SK-N-SH (cell line): Measurements from ENCODE around the gene WDR41. TPM values are rescaled to one million over a fixed set of nuclear protein-coding genes. Genes with fewer than 3 reads are reported as not detected.

Experiments used
- CTCF ChIA-PET: fragments of 300-600, 350-600 bp; formaldehyde crosslinking; extraction: SDS; loops from one replicate; lab custom pipeline; 2021; lab: Yijun Ruan, JAX
- POLR2A ChIA-PET: fragments of 350-600 bp; sonication (Branson Sonifier 250); formaldehyde crosslinking; extraction: SDS; loops from one replicate; lab custom pipeline; 2020; ENCODE audit warnings: antibody characterized with exemption, inconsistent platforms; lab: Yijun Ruan, JAX
- DNase-seq: peaks from one replicate; pipeline ENCODE4 v3.0.0; 2012
- H2AFZ ChIP-seq: fragments of 200-600 bp; sonication (generic); 2 replicates; pipeline ENCODE4 v1.8.1; 2016; ENCODE audit warnings: antibody characterized with exemption, mild to moderate bottlenecking, low read depth
- H3F3A ChIP-seq: fragments of 200-600 bp; sonication (generic); replicated peaks from 2 replicates; pipeline ENCODE3; 2016; ENCODE audit warnings: antibody characterized with exemption, mild to moderate bottlenecking; ENCODE audit not compliant: insufficient read depth
- H3K27ac ChIP-seq, 2 experiments: fragments of 200-500 bp in 1 of 2; fragments of 200-600 bp in 1 of 2; sonication (Bioruptor generic) in 1 of 2; sonication (generic), shearing (Covaris generic) in 1 of 2; 2 replicates each; pipeline versions ENCODE4 v1.5.1 to v1.6.1; 2014 to 2016; ENCODE audit warnings: low read depth in 2 of 2, inconsistent platforms in 1 of 2, low read length in 1 of 2, mild to moderate bottlenecking in 1 of 2, mixed read lengths in 1 of 2
- H3K27me3 ChIP-seq: fragments of 200-600 bp; sonication (generic), shearing (Covaris generic); 2 replicates; pipeline ENCODE4 v1.6.1; 2016; ENCODE audit warnings: mixed run types; ENCODE audit not compliant: insufficient read depth
- H3K36me3 ChIP-seq, 2 experiments: fragments of 200-500 bp in 1 of 2; fragments of 200-600 bp in 1 of 2; sonication (Bioruptor generic) in 1 of 2; sonication (generic) in 1 of 2; replicated peaks in 1 of 2; 2 replicates each; pipeline versions ENCODE3 to v1.5.1; 2014 to 2016; ENCODE audit warnings: low read length in 1 of 2, mild to moderate bottlenecking in 1 of 2; ENCODE audit not compliant: insufficient read depth in 2 of 2, control insufficient read depth in 1 of 2
- H3K4me1 ChIP-seq, 2 experiments: fragments of 200-500 bp in 1 of 2; fragments of 200-600 bp in 1 of 2; sonication (Bioruptor generic) in 1 of 2; sonication (generic), shearing (Covaris generic) in 1 of 2; 2 replicates each; pipeline versions ENCODE4 v1.5.1 to v1.6.1; 2014 to 2016; ENCODE audit warnings: low read depth in 1 of 2, low read length in 1 of 2, mixed run types in 1 of 2; ENCODE audit not compliant: insufficient read depth in 2 of 2, control insufficient read depth in 1 of 2
- H3K4me2 ChIP-seq: fragments of 200-600 bp; sonication (generic), shearing (Covaris generic); 2 replicates; pipeline ENCODE4 v1.6.1; 2017; ENCODE audit warnings: mixed run types
- H3K4me3 ChIP-seq, 2 experiments: fragments of 200-500 bp in 1 of 2; fragments of 200-600 bp in 1 of 2; sonication (Bioruptor generic) in 1 of 2; sonication (generic), shearing (Covaris generic) in 1 of 2; 2 replicates each; pipeline versions ENCODE4 v1.5.1 to v1.8.1; 2014 to 2016; ENCODE audit warnings: low read depth in 2 of 2, inconsistent platforms in 1 of 2, low read length in 1 of 2, mild to moderate bottlenecking in 1 of 2, mixed read lengths in 1 of 2, moderate library complexity in 1 of 2
- H3K79me2 ChIP-seq: fragments of 200-600 bp; sonication (generic); 2 replicates; pipeline ENCODE4 v1.8.1; 2017; ENCODE audit warnings: mild to moderate bottlenecking; ENCODE audit not compliant: insufficient read depth
- H3K9ac ChIP-seq: fragments of 200-600 bp; sonication (generic); 2 replicates; pipeline ENCODE4 v1.6.1; 2017; ENCODE audit warnings: mixed run types
- H3K9me2 ChIP-seq: fragments of 200-600 bp; sonication (generic); 2 replicates; pipeline ENCODE4 v1.6.1; 2017; ENCODE audit warnings: mixed run types
- H3K9me3 ChIP-seq: fragments of 200-600 bp; sonication (generic); 2 replicates; pipeline ENCODE4 v1.6.1; 2017; ENCODE audit warnings: mixed run types, mild to moderate bottlenecking, moderate library complexity
- H4K20me1 ChIP-seq: fragments of 200-600 bp; sonication (generic); 2 replicates; pipeline ENCODE4 v1.6.1; 2017; ENCODE audit warnings: mild to moderate bottlenecking, mixed run types; ENCODE audit not compliant: insufficient read depth
- CTCF ChIP-seq: fragments of 200-600 bp; sonication (generic); IDR thresholded peaks from 2 replicates; pipeline ENCODE4 v1.6.1; 2017; ENCODE audit warnings: antibody characterized with exemption, mild to moderate bottlenecking, moderate library complexity
- ELF1 ChIP-seq: IDR thresholded peaks from 2 replicates; pipeline ENCODE4 v1.4.0; 2012
- FOSL2 ChIP-seq: IDR thresholded peaks from 2 replicates; pipeline ENCODE4 v1.4.0; 2012; ENCODE audit warnings: low read depth, mild to moderate bottlenecking, moderate library complexity, borderline replicate concordance
- FOXM1 ChIP-seq: IDR thresholded peaks from 2 replicates; pipeline ENCODE4 v1.4.0; 2012; ENCODE audit warnings: low read depth, mild to moderate bottlenecking
- GABPA ChIP-seq: IDR thresholded peaks from 2 replicates; pipeline ENCODE4 v1.4.0; 2012; ENCODE audit warnings: low read depth, mild to moderate bottlenecking
- GATA2 ChIP-seq: sonication (generic); formaldehyde crosslinking; IDR thresholded peaks from 2 replicates; pipeline ENCODE4 v1.5.0; 2020; ENCODE audit warnings: mild to moderate bottlenecking, missing genetic modification reagents
- NFIC ChIP-seq: IDR thresholded peaks from 2 replicates; pipeline ENCODE4 v1.4.0; 2012; ENCODE audit warnings: borderline replicate concordance
- POLR2AphosphoS5 ChIP-seq: IDR thresholded peaks from 2 replicates; pipeline ENCODE4 v1.6.1; 2012; ENCODE audit warnings: low read depth, low read length
- RAD21 ChIP-seq: IDR thresholded peaks from 2 replicates; pipeline ENCODE4 v1.6.1; 2012; ENCODE audit warnings: mild to moderate bottlenecking, low read length
- RFX5 ChIP-seq: IDR thresholded peaks from 2 replicates; pipeline ENCODE4 v1.6.1; 2012; ENCODE audit warnings: mild to moderate bottlenecking, improper control_type of control experiment, low read length
- RXRA ChIP-seq: IDR thresholded peaks from 2 replicates; pipeline ENCODE4 v1.4.0; 2012; ENCODE audit warnings: low read depth, mild to moderate bottlenecking, borderline replicate concordance
- SMC3 ChIP-seq: IDR thresholded peaks from 2 replicates; pipeline ENCODE4 v1.6.1; 2012; ENCODE audit warnings: low read depth, low read length, improper control_type of control experiment
- TAF1 ChIP-seq: IDR thresholded peaks from 2 replicates; pipeline ENCODE4 v1.6.1; 2012; ENCODE audit warnings: low read depth, mild to moderate bottlenecking, low read length, moderate library complexity, borderline replicate concordance
- TCF12 ChIP-seq: IDR thresholded peaks from 2 replicates; pipeline ENCODE4 v1.4.0; 2012
- TEAD4 ChIP-seq: IDR thresholded peaks from 2 replicates; pipeline ENCODE4 v1.4.0; 2012; ENCODE audit warnings: mild to moderate bottlenecking, borderline replicate concordance; ENCODE audit not compliant: insufficient read depth
- USF1 ChIP-seq: IDR thresholded peaks from 2 replicates; pipeline ENCODE4 v1.4.0; 2012; ENCODE audit warnings: low read depth, borderline replicate concordance
- ZBTB33 ChIP-seq: IDR thresholded peaks from 2 replicates; pipeline ENCODE4 v1.4.0; 2012; ENCODE audit warnings: low read depth, borderline replicate concordance
- WGBS: methylation state at CpG from one replicate; pipeline ENCODE4 v1.1.6; 2017; ENCODE audit warnings: low lambda C conversion rate; 5-methylcytosine and 5-hydroxymethylcytosine counted together
- polyA plus RNA-seq, 3 experiments: library from polyadenylated mRNA; depleted of rRNA; stranded (reverse); fragments of >200 nt; gene quantifications; 2 replicates each; pipeline ENCODE4 v1.2.3, GENCODE V29; 2012

WDR41 gene
- polyA plus RNA-seq, 1 of the 3 experiments (the other 2 are of a cell fraction) = 17.2 TPM

DNA sequence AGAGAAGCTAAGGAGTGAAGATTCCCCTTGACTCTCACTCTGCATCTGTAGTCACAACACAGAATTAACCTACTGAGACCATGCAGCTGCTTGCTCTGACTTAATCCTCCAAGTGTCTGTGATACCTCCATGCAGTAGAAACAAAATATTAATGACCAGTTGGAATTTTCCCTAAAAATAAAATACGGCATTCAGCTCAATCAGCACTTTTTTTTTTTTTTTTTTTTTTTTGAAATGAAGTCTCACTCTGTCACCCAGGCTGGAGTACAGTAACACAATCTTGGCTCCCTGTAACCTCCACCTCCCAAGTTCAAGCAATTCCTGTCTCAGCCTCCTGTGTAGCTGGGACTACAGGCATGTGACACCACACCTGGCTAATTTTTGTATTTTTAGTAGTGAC is 48.4 kb downstream of the WDR41 start:
- H3K4me3 ChIP-seq = no peak overlapping the region
- H3K27me3 ChIP-seq = no peaks in the 10 kb centered on the region
- H3K9ac ChIP-seq = no peak overlapping the region
- H3K4me2 ChIP-seq = no peak overlapping the region
- H3F3A ChIP-seq = no peaks in the 10 kb centered on the region
- POLR2A ChIA-PET = no interaction called here
- no peak overlapping the region for H3K27ac ChIP-seq
- H4K20me1 ChIP-seq = no peaks in the 10 kb centered on the region
- no peaks in the 10 kb centered on the region for H3K9me3 ChIP-seq
- H3K79me2 ChIP-seq = 0 out of 2 replicates have a peak, but pooled peaks cover 3% of the 10 kb centered on the region
- no peak for TF ChIP-seq TAF1
- no peak for TF ChIP-seq NFIC
- no peak for TF ChIP-seq SMC3
- TF ChIP-seq FOXM1 = no peak
- no peak for TF ChIP-seq FOSL2
- no peak for TF ChIP-seq TCF12
- no peak for TF ChIP-seq RAD21
- TF ChIP-seq ZBTB33 = no peak
- TF ChIP-seq GATA2 (CRISPR knock-in tag) = no peak
- no peak for TF ChIP-seq CTCF
- no peak for TF ChIP-seq TEAD4
- no peak for TF ChIP-seq RFX5
- no peak for TF ChIP-seq GABPA
- no peak for TF ChIP-seq POLR2AphosphoS5
- no peak for TF ChIP-seq ELF1
- TF ChIP-seq USF1 = no peak
- no peak for TF ChIP-seq RXRA
- TF ChIP-seq, all 33 proteins: peak for 0
- CTCF ChIA-PET = interaction anchor here (0.6 kb wide), 1 partner anchor 342 kb away, joined by 3 read pairs; no protein-coding TSS in a partner anchor
- DNase-seq = no peak
- H2AFZ ChIP-seq = no peak overlapping the region
- H3K4me1 ChIP-seq = no peaks in the 10 kb centered on the region; a peak in 1 of 4 replicates
- 97% methylated on average over 1 of the region's 1 CpG for WGBS
- peaks cover 13 to 24% of the 10 kb centered on the region in 2 experiments for H3K36me3 ChIP-seq
- H3K9me2 ChIP-seq = no peaks in the 10 kb centered on the region
